Head of caudate nucleus (tissue), 42 donors: ENCODE results near the gene RBM47.
"Not testable (repeated sequence)": the region's sequence is repeated elsewhere in the genome, so short reads cannot be mapped to it uniquely, and the experiment has no call there.

Source experiments
- DNase-seq, 42 donors: peaks; one replicate each; pipeline versions ENCODE4 v3.0.0 to v3.0.0-alpha.2; 2020 to 2021; ENCODE audit warnings: mixed read lengths in 7 of 42
- intact Hi-C: fragments of 100-400 bp; cut with DNase I; formaldehyde crosslinking; loops from one replicate; pipeline ENCODE4 v1.15.0; 2022

The RBM47 gene

DNA sequence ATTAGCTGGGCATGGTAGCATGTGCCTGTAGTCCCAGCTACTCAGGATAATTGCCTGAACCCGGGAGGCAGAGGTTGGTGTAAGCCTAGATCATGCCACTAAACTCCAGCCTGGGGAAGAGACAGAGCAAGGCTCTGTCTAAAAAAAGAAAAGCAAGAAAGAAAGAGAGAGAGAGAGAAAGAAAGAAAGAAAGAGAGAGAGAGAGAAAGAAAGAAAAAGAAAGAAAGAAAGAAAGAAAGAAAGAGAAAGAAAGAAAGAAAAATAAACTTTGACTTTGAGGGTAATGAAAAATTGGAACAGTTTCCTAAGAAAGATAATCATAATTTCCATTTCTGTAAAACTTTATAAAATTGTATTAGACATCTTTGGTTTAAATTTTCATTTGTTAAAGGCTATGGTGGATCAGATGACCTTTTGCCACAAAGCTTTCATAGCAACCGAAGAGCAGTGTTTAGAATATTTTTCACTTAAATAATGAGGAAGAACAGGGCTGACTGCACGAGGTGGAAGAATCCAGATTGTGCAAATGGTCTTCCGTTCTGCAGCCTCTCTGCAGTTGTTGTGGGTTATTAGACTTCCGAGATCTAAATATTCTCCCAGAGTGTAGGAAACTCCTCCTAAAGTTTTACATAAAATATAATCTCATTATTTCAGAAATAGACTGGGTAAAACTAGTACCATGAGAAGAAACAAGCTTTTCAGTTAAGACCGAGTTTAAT lies 55.9 kb downstream of the RBM47 start:
- peak in 2 of 42 donors; percentile 28 to 29 for DNase-seq
- intact Hi-C loops, result no loop called here

DNA sequence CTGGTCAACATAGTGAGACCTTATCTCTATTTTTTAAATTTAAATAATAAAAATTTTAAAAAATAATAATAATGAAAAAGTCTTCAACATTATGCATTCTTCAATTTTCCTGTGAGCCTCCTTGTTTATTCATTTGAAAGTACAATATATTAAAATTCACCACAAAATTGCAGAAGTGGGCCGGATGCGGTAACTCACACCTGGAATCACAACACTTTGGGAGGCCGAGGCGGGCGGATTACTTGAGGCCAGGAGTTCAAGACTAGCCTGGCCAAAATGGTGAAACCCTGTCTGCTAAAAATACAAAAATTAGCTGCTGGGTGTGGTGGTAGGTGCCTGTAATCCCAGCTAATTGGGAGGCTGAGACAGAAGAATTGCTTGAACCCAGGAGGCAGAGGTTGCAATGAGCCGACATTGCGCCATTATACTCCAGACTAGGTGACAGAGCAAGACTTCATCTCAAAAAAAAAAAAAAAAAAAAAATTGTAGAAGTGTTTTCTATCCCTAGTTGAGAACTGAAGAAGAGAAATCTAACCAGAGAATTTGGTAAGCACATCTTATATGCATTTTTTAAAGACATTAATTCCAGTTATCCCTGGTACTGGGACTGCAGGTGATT lies 56.9 kb downstream of the RBM47 start:
- no peak for DNase-seq
- intact Hi-C loops, result no loop called here

DNA sequence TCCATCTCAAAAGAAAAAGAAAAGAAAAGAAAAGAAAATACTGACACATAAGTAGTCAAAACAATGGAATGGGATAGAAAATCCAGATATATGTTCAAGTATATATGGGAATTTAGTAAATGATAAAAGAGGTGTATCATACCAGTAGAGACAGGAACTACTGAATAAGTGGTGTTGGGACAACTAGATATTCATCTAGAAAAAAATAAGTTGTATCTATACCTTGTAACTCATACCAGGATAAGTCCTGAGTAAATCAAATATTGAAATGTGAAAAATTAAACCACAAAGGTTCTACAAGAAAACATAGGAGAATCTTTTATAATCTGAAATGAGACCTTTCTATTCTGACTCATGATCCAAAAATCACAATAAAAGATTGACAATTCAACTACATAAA lies 58.5 kb downstream of the RBM47 start:
- no peak for DNase-seq
- intact Hi-C loops, result no loop called here

DNA sequence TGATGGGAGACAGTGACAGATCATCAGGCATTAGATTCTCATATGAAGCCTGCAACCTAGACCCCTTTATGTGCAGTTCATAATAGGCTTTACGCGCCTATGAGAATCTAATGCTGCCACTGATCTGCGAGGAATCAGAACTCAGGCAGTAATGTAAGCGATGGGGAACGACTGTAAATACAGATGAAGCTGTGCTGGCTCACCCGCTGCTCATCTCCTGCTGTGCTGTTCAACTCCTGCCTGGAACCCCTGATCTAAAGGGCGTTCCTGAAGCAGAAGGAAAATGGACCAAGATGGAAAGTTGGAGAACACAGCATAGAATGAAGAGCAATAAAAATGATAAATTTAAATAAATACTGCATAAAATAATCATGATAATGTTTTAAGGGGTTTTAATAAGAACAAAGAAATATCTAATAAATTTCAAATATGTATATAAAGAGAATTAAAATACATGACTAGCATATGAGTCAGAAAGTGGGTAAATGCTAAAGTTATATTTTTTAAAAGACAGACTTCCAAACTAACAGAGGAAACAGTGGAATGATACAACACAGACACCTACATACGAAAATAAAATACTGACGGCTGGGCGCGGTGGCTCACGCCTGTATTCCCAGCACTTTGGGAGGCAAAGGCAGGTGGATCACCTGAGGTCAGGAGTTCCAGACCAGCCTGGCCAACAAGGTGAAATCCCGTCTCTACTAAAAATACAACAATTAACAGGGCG lies 59.2 kb downstream of the RBM47 start:
- intact Hi-C loops, result no loop called here
- no peak for DNase-seq

DNA sequence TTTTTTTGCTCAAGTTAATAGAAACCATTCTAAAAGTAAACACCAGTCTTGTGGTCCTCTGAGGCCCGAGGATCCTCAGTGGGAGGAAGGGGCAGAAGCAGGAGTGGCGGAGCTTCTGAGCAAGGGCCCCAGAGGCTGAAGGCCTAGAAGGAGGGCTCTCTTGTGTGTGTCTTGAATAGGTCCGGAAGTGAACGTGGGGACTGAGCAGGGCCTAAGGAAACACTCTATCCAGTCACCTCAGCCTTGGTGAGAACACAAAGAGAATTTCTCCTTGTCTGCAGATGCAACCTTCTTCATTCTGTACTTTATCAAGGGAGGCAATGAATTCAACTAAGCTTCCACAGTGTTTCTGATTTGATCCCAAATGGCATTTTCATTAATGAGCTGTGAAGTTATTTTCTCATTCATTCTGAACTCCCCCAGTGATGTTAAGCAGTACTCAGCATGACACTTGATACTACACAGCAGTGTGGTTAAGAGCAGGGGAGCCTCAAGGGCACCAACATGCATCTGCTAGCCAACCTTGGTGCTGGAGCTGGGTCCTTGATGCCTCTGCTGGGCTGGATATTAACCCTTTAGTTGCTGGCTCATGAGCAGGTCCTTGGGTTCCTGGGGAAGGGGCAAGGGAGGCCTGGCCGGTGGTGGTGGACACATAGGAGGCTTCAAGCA lies 64.7 kb downstream of the RBM47 start:
- intact Hi-C loops, result no loop called here
- no peak for DNase-seq

DNA sequence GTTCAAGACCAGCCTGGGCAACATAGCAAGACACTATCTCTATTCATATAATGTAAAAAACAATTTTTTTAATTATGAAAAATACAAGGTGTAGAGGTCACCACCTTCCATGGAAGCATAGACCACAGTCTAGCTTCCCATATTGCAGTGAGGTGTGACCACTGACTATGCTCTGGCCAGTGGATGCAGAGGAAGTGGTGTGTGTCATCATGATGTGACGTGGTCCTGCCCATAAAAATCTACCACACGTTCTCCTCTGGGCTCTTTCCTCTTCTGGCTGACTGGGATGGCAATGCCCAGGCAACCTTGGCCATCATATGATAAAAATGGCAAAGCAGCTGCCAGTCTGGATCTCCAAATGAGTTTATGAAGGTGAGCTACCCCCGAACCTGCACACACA lies 65.7 kb downstream of the RBM47 start:
- peak in 12 of 42 donors; percentile 9 to 52 (median 22) for DNase-seq
- intact Hi-C loops, result no loop called here

DNA sequence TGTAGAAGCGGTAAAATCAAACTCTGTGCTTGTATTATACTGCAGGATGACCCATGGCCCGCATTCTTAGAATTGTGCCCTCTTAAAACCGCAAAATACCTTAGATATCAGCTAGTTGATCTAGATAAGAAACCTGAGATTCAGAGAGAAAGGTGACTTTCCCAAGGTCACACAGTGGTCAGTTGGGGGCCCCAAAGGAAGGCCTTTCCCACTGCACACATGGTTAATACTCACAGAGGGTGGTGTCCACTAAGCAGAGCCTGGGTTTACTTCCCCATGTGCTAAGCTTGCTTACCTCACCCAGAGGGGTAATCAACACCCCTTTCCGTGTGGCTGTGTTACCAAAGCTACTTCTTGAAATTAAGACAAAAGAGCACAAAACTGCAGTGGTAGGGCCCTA lies 66.3 kb downstream of the RBM47 start:
- intact Hi-C loops, result no loop called here
- DNase-seq, result no peak

DNA sequence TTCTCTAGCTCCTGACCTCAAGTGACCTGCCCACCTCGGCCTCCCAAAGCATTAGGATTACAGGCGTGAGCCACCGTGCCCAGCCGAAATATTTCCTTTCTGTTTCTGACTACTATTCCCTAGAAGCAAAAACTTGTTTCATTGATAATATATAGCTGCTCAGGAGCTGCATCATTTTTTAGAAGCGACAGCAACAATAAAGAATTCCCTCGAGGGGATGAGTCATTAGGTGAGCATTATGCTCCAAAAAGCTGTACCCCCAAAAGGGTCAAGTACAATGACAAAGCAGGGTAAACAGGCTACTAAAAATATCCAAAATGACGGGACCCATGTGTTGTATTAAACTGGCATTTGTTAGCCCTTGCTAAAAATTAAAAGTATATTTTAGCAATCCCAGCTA lies 67.0 kb downstream of the RBM47 start:
- DNase-seq, result no peak
- intact Hi-C loops, result no loop called here

DNA sequence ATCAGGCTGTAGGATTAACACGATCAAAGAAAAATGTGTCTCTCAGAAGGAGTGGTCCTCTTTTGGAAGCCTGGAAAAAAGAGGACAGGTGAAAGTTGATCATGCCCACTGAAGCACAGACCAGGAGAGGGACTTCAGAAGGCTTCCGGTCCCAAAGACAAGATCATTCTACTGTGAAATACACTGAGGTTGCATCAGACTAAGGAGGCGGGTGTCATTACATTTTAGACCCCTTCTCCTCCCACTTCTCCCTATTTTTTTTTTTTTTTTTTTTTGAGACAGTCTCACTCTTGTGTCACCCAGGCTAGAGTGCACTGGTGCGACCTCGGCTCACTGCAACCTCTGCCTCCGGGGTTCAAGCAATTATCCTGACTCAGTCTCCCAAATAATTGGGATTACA lies 67.5 kb downstream of the RBM47 start:
- intact Hi-C loops, result no loop called here
- no peak for DNase-seq

DNA sequence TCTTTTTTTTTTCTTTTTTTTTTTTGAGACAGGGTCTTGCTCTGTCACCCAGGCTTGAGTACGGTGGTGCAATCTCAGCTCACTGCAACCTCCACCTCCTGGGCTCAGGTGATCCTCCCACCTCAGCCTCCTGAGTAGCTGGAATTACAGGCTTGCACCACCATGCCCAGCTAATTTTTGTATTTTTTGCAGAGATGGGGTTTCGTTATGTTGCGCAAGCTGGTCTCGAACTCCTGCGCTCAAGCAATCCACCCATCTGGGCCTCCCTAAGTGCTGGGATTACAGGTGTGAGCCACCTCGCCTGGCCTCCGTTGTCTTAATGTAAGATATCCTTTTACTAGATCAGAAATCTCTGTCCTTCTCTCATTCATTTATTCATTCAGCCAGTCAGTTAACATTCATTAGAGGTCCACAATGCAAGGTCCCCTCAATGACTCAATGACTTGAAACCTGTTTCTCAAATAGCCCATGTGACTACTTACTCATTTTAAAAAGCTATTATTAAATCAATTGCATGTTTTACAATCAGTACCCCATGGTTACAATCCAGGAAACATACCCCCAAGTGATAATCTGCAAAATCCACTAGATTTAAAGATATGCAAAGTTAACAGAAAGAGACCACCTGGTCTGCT lies 68.0 kb downstream of the RBM47 start:
- intact Hi-C loops, DNase-seq: not testable (repeated sequence)

DNA sequence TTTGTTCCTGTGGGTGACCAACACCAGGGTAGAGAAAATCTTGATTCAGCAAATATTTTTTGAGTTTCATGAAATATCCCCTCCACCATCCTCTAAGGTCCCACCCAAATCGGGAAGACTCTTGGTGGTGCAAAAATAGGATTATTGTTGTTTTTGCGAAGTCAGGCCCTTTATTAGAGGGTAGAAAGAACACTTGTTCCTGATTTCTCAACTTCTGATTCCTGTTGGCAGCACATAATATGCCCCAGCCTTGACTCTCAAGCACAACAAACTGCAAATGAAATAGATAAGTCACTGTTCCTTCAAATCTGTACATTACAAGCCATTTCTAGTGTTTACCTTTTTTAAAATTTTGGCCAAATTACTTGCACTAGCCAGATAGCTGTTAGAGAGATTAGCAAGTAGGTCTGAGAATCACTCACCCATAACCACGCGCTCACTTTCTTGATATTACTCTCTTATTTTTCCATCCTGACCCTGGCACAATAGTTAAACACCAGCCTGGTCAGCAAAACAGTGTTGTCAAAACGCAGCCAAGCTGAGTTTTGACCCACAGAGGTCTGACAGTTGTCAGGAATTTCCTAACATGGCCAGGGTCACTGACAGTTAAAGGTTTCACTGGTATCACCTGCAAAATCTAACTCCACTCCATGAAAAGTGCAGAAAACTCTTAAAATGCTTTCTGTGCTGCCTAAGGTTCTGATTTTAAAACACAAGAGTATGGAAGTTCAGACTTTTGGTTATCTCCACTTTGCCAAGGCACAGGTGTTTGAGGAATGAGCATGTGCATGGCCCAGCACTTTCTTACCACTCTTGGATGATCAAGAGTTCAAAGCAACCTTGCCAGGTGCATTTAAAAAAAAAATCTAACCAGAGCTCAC lies 69.8 kb downstream of the RBM47 start:
- intact Hi-C loops, result no loop called here
- no peak for DNase-seq

DNA sequence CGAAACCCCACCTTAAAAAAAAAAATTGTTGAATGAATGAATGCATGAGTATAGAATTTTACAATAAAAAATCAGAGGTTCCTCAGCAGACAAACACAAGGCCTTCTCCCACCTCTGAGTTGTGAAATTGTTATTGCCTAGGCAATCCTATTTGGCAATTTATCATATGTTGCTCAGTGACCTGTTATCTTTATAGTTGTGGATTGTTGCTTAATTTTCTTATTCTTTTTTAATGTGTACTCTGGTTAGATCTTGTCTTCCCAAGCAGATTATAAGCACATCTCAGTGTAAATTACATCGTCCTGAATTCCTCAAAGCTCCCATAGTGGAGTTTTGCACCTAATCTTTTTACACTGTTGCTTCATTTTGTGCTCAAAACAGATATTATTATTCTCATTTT lies 71.9 kb downstream of the RBM47 start:
- intact Hi-C loops, result no loop called here
- DNase-seq, result no peak

DNA sequence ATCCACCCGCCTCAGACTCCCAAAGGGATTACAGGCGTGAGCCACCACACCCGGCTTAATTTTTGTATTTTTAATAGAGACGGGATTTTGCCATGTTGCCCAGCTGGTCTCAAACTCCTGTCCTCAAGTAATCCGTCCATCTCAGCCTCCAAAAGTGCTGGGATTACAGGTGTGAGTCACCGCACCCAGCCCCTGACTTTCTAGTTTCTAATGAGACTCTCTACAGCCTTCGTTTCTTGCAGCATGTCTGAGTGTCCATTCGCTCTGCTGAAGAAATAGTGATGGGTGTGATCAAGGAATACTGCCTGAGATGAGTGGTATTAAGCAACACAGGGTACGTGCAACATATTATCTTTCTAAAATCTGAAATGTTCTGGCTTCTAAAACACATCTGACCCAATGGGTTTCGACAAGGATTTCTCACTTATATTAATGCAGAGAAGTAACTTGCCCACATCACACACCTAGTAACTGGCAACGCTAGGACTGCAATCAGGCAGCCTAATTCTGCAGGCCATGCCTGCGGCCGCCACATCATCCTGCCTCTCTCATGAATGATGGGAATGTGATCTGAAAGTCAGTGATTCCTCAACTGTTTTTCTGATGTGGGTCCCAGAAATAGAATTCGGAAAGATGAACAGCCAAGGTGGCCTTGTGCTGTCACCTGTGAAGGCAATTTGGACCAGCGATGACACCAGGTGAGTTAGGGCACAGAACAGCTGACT lies 74.3 kb downstream of the RBM47 start:
- intact Hi-C loops, result no loop called here
- DNase-seq, result no peak

DNA sequence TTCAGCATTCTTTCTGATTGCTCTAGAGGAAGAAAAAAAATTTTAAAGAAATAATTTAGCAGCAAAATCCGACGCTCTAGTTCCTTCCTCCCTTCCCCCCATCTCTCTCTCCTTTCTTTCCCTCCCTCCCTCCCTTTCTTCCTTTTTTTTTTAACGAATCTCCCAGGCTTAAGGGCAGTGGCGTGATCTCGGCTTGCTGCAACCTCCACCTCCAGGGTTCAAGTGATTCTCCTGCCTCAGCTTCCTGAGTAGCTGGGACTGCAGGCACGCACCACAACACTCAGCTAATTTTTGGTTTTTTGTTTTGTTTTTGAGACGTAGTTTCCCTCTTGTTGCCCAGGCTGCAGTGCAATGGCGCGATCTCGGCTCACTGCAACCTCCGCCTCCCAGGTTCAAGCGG lies 75.0 kb downstream of the RBM47 start:
- DNase-seq, intact Hi-C loops: not testable (repeated sequence)

DNA sequence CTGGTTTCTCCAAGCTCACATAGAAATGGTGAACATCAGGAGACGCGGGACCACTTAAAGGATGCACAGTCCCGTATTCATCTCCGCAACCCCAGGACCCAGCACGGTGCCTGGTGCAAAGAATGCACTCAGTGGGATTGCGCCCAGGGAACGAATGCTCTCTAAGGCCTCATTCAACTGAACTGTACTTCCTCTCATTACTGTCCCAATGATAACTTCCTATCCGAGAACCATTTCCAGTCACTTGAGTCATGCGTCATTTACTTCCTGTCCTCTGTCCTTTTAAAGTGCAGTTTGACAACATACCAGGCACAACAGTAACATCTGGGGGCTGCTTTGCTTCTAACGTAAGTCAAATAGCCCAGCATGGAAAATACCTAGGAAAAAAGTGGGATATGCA lies 75.7 kb downstream of the RBM47 start:
- intact Hi-C loops, result no loop called here
- DNase-seq, result peak in 6 of 42 donors; percentile 6 to 47 (median 13)

DNA sequence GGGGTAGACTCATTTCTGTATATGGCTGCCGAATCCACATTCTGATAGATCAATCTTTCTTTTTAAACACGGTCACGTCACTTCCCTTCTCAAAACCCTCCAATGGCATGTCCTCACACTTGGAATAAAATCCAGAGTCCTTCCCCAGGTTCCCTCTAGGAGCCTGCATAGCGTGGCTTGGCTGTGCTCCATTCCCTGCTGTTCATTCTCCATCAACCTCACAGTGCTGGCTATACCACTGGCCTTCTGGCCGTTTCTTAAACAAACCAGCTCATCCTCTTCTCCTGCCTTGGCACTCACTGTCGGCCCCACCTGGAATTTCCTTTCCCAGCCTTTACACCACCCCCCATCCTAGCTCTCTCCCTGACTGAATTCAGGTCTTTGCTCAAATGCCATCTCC lies 77.1 kb downstream of the RBM47 start:
- no peak for DNase-seq
- intact Hi-C loops, result no loop called here

DNA sequence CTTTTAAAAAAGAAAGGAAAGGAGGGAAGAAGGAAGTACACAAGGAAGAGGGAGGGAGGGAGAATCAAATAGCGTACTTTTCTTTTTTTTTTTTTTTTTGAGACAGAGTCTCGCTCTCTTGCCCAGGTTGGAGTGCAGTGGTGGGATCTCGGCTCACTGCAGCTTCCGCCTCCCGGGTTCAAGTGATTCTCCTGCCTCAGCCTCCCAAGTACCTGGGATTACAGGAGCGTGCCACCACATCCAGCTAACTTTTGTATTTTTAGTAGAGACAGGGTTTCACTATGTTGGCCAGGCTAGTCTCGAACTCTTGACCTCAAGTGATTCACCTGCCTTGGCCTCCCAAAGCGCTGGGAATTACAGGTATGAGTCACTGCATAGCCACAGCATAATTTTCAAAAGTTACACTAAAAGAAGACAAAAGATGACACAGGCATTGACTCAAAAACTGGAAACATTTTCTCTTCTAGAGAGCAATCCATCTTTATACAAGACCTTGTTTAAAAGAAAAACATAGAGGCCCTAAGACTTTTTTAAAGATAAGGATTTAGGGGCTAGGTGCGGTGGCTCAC lies 78.0 kb downstream of the RBM47 start:
- DNase-seq, result not testable (repeated sequence)

More for the DNA sequence above, 78.0 kb downstream of the RBM47 start:
- intact Hi-C loops, result not testable (repeated sequence)
